NCI-H526 treated with DMSO at 0.1 percent for 48 hours (cell line): Measurements from ENCODE around the gene STXBP6.
"Not testable (repeated sequence)": the region's sequence is repeated elsewhere in the genome, so short reads cannot be mapped to it uniquely, and the experiment has no call there.

Experiments used
- DNase-seq: peaks from one replicate; lab custom pipeline; 2025; lab: John Stamatoyannopoulos, UW

STXBP6 gene

DNA sequence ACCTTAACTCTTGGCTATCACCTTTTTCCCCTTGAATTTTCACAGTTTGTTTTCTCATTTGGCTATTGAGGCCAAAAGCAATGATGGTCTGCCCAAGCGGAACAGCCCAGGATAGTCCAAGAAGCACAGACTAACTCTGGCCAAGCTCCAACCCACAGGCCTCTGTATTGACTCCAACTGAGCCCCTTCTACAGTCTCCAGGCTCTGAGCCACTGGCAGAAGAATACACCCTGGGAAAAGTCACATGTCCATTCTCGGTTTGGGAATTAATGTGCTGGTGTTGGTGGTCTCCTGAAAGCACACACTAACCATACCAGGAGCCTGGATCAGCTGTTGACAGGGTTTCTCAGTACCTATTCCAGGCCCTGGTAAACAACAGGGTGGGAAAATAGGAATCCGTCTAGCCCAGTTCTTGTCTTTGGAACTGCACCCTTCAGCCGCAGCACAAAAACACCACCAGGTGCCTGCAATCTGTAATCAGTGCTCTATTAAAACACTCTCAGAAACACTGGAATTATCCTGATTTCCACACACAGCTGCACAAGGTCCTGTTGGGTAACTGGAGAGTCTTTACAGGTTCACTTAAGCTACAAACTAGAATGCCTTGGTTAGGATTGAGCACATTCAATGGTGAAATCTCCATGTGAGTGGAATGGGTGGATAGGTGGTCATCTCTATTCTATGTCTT is 63.6 kb downstream of the STXBP6 start:
- no peak for DNase-seq

DNA sequence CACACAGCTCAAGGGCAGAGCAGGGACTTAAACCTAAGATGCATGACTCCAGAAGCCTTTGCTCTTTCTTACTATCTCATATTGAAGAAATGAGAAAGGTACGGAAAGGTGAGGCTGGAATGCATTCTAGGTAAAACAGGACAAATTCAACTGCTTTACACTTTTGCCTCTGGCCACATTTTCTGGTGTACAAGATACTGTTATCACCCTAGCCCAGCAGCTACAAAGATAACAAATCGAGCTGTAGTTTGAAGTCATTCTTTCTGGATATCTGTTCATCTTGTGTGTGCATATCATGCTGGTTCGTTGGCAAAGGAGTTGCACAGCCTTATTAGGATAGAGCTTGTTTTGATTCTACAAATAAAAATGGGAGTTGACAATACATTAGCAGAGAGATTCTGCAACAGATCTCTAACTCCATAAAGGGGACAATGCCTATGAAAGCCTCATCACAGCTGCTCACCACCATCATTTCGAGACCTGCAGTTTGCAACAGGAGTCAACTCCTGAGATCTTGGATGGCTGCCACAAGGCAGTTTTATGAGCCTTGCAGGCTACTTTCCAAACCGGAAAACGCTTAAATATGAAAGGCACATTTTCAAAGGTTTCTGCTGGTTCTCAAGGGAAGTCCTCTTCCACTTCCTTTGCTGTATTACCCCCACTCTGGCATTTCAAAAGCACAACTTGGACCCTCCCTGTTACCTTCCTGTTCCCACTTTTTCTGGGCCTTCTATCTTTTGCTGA is 64.9 kb downstream of the STXBP6 start:
- DNase-seq: no peak

DNA sequence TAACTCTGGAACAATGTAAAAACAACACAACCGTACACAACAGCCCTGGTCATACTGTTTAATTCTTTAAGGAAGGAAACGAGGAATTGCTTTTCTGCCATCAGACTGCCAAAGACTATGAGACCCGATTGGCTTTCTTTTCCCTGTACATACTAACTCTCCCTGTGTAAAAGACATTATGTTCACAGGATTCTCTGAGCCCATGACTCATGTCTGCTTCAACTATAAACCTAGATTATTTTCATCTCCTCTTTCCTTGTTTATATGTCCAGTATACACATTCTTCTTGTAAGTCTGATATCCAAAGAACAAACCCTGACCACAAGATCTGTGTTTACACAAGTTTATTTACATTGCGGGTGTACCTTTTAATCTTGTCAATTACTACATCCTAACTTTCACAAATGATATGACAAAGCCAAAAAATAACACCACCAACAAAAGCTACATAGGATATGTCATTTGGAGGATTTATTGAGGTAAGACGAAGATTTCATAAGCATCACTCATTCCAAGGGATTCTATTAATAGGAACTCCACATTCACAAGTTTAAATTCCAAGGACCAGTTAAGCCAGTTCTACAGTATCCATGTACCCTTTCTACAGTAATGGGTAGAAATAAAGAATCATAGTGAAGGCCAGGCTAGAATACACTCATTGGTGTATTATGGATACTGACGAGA is 67.3 kb downstream of the STXBP6 start:
- DNase-seq: no peak

- no peak for DNase-seq
Observed at GRCh38 chr14:24979725-24980239, 70.2 kb downstream of the STXBP6 start.

- DNase-seq: no peak
Observed at GRCh38 chr14:24978862-24979724, 70.9 kb downstream of the STXBP6 start.

GRCh38 chr14:24976602-24977001 is 73.3 kb downstream of the STXBP6 start:
- no peak for DNase-seq

DNA sequence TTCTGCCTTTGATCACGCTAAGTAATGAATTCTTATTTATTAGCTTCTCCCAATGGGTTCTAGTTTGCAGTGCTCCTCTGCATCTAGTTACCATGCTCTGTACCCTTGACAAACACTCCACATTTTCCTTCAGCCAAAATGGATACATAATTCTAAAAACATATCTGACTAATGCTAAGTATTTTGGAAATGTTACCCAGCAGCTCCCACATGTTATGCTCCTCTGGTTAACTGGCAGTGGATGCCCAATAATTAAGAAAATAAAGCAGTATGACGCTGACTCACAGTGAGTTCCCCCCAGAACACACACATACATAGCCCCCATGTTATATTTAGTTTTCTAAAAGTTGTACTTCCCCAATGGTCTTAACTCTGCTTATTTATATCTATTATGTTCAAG is 74.6 kb downstream of the STXBP6 start:
- DNase-seq: no peak

DNA sequence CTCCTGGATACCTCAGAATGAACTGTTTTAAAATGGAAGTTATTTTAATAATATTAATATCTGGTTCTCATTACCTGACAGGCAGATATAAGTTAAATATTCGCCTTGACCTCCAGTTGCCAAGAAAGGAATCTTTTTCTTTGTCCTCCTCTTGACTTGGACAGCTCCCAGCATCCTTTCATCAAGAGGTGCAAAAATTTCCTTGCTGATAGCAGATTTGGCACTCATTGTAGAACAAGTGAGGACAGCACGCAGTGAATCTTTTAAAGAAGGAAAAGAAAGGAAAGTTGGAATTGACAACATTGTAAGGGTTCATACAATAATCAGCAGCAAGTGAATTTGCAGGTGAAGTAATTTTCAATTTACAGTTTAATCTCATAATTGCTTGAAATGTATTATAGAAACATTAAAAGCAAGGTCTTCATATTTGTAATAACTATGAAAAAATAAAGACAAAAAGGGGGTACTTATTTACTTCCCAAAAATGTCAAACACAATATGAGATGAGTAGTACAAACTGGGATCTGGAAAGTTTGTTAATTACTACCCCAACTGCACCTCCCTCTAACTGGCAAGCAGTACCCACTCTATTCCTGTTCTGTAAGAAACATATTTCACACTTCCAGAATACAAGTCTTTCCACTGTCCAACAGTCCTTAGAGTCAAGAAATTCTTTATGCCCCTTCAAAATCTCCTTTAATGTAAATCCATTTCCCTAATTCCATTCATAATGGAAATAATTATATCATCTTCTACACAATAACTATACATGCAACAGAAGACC is 75.2 kb downstream of the STXBP6 start:
- no peak for DNase-seq

DNA sequence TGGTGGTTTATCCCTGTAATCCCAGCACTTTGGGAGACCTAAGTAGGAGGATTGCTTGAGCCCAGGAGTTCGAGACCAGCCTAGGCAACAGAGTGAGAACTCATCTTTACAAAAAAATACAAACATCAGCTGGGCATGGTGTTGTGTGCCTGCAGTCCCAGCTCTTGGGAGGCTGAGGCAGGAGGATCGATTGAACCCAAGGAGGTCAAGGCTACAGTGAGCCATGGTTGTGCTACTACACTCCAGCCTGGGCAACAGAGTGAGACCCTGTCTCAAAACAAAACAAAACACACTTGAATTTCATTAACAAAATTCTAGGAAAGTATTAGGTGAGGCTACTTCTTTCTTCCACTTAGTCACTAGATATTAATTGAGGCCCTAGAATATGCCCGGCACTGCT is 77.1 kb downstream of the STXBP6 start:
- DNase-seq: no peak

DNA sequence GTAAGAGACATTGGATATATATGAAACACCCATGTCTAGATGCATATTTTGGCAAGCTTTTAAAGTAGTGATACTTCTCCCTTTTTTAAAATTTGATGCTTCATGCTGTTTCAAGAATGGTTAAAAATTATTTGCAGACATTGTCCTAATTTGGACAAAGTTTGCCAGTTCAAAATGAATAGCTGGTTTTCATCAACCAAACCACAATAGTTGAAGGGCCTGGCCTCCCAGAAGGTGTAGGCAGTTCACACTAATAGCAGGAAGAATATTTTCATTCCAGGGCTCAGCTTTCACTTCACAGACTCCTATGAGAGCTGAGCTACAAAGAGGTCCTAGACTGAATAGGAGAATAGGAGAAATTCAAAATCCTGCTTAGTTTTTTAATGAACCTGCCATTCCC is 78.7 kb downstream of the STXBP6 start:
- no peak for DNase-seq

DNA sequence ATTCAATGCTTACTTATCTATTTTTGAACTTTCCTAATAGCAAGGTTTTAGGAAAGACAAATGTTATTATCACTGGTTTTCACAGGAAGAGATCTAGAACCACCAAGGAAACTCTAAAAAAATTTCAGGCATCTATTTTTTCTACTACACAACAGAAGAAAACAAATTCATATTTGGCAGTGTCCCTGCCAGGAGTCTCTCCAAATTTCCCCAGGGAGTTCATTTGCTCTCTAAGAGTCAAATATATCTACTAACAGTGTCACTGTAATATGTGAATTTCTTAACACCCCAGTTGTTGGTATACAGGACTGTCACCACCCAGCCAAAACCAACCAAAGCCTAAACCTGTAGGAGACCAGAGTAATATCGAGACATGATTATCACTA is 83.4 kb downstream of the STXBP6 start:
- no peak for DNase-seq

DNA sequence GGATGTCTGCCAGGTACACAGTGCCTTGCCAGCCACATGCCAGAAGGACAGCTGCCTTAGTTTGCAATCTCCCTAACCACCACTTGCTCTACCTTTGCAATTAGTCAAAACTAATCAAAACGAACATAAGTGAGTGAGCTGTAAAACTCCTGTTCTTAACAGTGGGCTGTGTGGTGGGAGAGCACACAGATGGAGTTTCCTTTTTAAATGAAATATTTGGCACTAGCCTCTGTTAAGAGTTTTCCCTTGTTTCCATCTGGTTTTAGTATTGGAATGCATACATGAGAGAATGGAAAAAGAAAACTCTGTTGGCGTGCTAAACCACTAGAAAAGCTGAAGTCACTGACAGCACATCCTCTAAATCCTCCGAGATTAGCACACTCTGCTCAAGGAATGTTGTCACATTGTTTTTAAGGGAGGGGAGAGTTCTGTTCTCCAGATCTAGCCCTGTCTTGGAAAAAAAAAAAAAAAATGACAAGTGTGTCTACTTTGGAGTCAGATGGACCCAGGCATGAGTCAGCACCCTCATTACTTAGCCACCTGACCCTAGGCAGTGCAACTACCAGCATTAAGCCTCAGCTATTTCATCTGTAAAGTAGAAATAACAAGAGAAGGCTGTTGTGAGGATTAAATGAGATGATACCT is 83.9 kb downstream of the STXBP6 start:
- DNase-seq: no peak

DNA sequence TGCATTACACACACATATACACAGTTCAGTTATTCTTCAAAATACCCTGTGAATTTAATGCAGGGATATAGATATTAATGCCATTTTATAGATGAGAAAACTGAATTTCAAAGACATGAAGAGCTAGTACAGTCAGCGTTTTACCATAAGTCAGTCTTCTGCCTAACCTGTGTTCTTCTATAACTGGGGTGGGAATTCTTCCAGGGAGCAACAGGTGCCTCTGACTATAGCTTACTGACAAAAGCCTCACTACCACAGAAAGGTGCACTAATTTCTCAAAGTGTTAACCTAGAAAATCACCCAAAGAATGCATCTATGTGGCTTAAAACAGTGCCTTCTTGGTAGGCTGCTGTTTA is 84.4 kb downstream of the STXBP6 start:
- DNase-seq: no peak

DNA sequence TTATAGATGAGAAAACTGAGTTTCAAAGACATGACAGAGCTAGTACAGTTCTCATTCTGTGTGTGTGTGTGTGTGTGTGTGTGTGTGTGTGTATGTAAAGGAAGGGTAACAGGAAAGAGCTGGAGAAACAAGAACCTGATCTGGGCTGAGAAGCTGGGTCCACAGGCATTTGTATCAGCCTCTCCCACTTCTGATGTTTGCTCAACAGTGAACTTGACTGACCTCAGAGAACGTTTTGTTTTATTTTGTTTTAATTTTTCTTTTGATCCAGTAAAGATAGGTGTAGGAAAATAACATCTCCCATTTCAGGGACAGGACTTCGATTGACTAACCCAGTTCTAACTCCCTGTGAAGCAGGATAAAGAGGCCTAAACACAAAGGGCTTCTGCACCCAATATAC is 85.4 kb downstream of the STXBP6 start:
- no peak for DNase-seq

DNA sequence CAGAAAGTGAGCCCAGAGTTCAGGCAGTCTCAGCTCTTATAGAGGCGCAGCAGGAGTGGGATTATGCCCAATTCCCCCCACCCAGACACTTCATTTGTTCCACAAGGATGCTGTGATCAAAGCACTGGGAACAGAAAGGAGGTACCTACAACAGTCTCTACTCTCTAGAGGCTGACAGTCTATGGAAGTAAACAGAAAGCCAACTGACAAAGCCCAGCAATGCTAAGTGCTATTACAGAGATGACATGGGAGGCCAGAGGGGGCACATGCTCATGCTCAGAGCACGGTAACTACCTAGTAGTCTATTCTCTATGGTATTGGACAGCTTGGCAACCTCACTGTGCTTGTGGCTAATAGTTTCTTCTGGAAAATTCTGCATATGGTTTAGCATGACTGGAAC is 85.9 kb downstream of the STXBP6 start:
- no peak for DNase-seq

GRCh38 chr14:24962118-24962517 is 87.8 kb downstream of the STXBP6 start:
- not testable (repeated sequence) for DNase-seq

DNA sequence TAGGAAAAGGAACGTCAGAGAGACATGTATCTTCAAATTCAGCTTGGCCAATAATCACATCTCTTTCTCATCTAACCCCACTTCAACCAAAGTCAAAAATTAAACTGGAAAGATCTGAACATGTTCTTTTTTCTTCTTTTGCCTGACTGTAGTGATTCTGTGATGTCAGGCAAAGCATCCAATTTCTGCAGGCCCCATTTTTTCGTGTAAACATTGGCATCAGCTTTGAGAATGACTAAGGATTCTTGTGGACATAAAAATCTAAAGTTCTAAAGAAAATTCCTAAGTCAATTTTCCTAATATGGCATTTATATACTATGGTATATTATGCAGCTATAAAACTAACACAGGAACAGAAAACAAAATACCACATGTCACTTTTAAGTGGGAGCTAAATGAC is 89.1 kb downstream of the STXBP6 start:
- no peak for DNase-seq

DNA sequence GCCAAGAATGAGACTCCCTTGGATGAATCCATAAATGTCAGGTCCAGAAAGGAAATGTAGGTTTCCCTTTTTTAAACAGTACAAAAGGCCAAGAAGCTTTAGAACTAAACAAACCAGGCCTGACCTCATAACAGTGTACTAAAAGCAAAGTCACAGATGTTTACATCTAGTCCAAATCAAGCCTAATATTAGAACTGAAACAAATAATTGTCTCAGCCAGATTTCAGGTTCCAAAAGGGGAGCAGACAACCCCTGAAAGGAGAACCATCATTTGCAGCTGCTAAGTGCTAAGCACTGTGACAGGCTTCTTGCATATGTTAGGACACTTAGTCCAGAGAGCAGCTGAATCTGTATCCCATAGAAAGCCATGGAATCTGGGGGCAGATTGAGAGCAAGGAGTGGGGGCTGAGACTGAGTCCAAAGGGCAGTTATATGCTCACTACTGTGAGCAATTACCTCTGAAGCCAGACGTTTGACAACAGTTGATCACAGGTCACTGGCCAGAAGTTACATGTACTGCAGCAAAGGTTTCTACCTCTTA is 90.1 kb downstream of the STXBP6 start:
- DNase-seq: no peak

- no peak for DNase-seq
Observed at GRCh38 chr14:24958271-24958670, 91.7 kb downstream of the STXBP6 start.

- DNase-seq: no peak
Observed at GRCh38 chr14:24957814-24958213, 92.1 kb downstream of the STXBP6 start.

GRCh38 chr14:24956104-24956503 is 93.8 kb downstream of the STXBP6 start:
- DNase-seq: no peak
